Vagina (tissue), 2 donors: ENCODE results near the gene LMO7.

Source experiments
- CTCF ChIP-seq, 3 experiments: fragments of 450-650 bp in 2 of 3; fragments of 200-600 bp in 1 of 3; sonication (generic) in 1 of 3; IDR thresholded peaks; one replicate each; pipeline ENCODE4 v1.5.1; 2017 to 2019; ENCODE audit warnings: antibody characterized with exemption in 3 of 3, mild to moderate bottlenecking in 2 of 3, moderate library complexity in 2 of 3
- POLR2A ChIP-seq, 2 donors: fragments of 450-650 bp; IDR thresholded peaks; one replicate each; pipeline ENCODE4 v1.6.1; 2017; ENCODE audit warnings: antibody characterized with exemption in 2 of 2, mild to moderate bottlenecking in 2 of 2, moderate library complexity in 2 of 2

- no peak for TF ChIP-seq POLR2A (IDR thresholded peaks at IDR 0.05)
- TF ChIP-seq CTCF (IDR thresholded peaks at IDR 0.05) = no peak
These were observed 62.9 kb downstream of the LMO7 start for GRCh38 chr13:75699062-75699461.
